NCI-H774 (cell line): ENCODE measurements around the gene KCNJ1.

Source experiments
- DNase-seq: peaks from one replicate; lab custom pipeline; 2025; lab: John Stamatoyannopoulos, UW

Gene KCNJ1

GRCh38 chr11:128848815-128849455 lies 18.2 kb downstream of the KCNJ1 start:
- DNase-seq = peak; percentile 24

- DNase-seq = no peak
Measured at GRCh38 chr11:128846985-128847384, 20.1 kb downstream of the KCNJ1 start.

DNA sequence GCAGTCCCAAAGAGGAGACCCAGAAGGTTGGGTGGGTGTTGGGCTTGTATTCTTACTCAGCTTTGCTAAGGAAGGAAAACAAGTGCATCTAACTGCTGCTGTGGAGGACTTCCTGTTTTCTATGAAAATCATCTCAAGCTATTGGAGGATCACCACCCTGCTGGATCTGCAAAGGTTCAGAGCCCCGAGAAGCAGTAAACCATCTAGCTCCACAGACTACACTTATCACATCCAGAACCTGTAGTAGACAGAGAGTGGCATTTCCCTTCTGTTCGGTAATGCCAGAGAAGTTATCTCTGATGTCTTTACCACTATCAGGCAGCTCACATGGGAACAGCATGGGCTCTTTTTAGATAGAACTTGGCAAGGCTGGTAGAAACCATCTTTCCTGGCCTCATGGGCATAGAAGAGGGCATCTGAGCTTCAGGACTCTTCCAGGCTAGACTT lies 21.7 kb downstream of the KCNJ1 start:
- DNase-seq = no peak

GRCh38 chr11:128843198-128843785 lies 23.8 kb downstream of the KCNJ1 start:
- no peak for DNase-seq

- DNase-seq = no peak
Measured at GRCh38 chr11:128841461-128842072, 25.5 kb downstream of the KCNJ1 start.

- no peak for DNase-seq
Measured at GRCh38 chr11:128840783-128841182, 26.3 kb downstream of the KCNJ1 start.

- no peak for DNase-seq
Measured at GRCh38 chr11:128840137-128840536, 27.0 kb downstream of the KCNJ1 start.

- no peak for DNase-seq
Measured at GRCh38 chr11:128839081-128839480, 28.0 kb downstream of the KCNJ1 start.

DNA sequence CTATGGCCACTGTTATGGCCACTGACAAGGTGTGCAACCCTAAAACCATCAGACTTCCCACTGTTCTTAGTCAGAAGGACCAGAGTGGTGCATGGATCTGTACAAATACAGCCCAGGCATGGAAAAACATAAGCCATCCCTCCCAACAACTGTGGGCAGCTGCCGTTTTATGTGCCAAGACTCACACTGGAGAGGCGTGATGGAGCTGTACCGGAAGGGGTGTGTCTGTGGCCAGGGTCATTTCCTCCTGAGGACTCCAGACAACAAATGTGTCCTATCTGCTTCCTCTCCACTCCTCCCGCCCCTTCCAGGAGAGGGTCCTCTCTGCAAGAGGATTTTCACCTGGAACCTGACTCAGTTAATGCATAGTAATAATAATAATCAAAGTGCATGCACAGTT lies 29.5 kb downstream of the KCNJ1 start:
- no peak for DNase-seq

- DNase-seq = no peak
Measured at GRCh38 chr11:128835741-128836430, 31.2 kb downstream of the KCNJ1 start.

DNA sequence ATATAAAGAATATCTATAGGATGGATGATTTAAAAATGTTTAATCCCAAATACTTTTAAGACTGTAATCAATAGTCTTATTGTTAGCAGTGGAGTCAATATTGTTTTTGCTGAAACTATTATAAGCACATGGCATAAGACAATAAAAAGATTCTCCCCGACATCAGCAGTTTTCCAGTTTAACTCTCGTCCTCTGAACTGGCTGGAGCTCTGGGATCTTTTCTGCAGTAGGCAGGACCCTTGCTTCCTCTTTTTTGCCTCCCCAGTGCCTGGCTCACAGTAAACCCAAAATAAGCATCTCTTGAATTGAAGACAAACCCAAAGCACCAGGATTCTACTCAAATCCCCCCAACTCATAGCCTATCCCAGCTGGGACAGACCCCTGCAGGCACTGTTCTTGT lies 32.9 kb downstream of the KCNJ1 start:
- DNase-seq = no peak

DNA sequence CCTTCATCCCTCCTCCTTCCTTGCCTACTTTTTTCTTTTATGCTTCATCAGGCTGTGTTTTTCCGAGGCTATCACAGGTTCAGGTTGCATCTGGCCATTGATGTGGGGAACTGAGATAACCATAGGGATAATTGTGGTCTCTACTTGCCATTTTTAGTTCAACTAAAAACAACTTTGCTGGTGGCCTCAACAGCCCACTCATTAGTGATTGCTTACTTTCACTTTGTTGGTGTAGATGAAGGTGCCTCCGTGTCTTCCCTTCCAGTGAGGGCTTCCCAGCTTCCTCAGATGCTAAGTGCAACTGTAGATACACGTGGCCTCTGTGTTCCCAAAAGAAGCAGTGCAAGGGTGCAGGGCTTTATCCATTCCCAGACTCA lies 35.0 kb downstream of the KCNJ1 start:
- no peak for DNase-seq

- peak; percentile 71 for DNase-seq
Measured at GRCh38 chr11:128831174-128832120, 35.6 kb downstream of the KCNJ1 start.

- DNase-seq = no peak
Measured at GRCh38 chr11:128830290-128831173, 36.6 kb downstream of the KCNJ1 start.

DNA sequence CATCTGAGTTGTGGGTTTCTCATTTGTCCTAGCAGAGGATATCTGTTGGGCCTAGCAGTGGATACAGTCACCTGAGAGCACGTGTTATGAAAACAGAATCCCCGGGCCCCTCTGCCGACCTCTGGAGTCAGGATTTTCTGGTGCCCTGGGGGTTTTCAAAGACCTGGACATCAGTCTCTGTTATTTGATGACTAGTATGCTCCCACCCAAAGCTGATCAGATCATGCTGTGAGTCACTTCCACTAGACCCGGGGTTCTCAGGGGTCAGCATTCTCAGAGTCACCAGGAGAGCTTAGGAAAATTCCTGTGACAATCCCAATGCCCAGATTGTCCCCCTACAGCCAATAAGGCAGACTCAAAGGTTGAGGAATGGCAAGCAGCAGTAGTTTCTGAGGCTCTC lies 38.7 kb downstream of the KCNJ1 start:
- DNase-seq = no peak

- no peak for DNase-seq
Measured at GRCh38 chr11:128827191-128827893, 39.8 kb downstream of the KCNJ1 start.

- DNase-seq = no peak
Measured at GRCh38 chr11:128825050-128825784, 41.9 kb downstream of the KCNJ1 start.

GRCh38 chr11:128824191-128825049 lies 42.7 kb downstream of the KCNJ1 start:
- DNase-seq = no peak

- DNase-seq = no peak
Measured at GRCh38 chr11:128823753-128824152, 43.3 kb downstream of the KCNJ1 start.
